ENCODE measurements around the gene RNF168. TPM values are rescaled to one million over a fixed set of nuclear protein-coding genes. Genes with fewer than 3 reads are reported as not detected.

The RNF168 gene
- total and polyA plus RNA-seq, 2 of the 4 experiments (the other 2 are of a cell fraction): 2.5 to 15.2 TPM

Small RNA genes lying within 50 kb of the gene (microRNA-seq; reads per million reads assigned to microRNA genes)
- gene AC083822.1 (ENCODE audit: insufficient read depth, insufficient read length) (not detected), gene AC117490.1 (ENCODE audit: insufficient read depth, insufficient read length) (not detected), gene RPS29P3 (ENCODE audit: insufficient read depth, insufficient read length) (not detected)

Small RNA genes lying within 50 kb of the gene (small RNA-seq; reads per million reads assigned to genes)
- 0 reads per million in 5 experiments for gene AC083822.1
- 0 reads per million in 5 experiments for gene AC117490.1
- gene RPS29P3: 0 reads per million in 5 experiments

Other genes with a start within 250 kb of the RNF168 start
- gene PCYT1A, start 216.0 kb downstream of the RNF168 start, total RNA-seq (2012; rRNA removed): 124 and 127 TPM in 2 replicates
- 56.5 and 62.8 TPM in 2 replicates for gene PCYT1A, start 216.0 kb downstream of the RNF168 start, polyA plus RNA-seq (2012; rRNA removed)
- gene DYNLT2B, start 185.5 kb downstream of the RNF168 start, total RNA-seq (2012; rRNA removed): 2.2 and 4.2 TPM in 2 replicates
- gene DYNLT2B, start 185.5 kb downstream of the RNF168 start, polyA plus RNA-seq (2012; rRNA removed): 6.0 and 8.3 TPM in 2 replicates
- not detected in 2 replicates for gene TM4SF19, start 165.4 kb downstream of the RNF168 start, total RNA-seq (2012; rRNA removed)
- not detected in 2 replicates for gene TM4SF19, start 165.4 kb downstream of the RNF168 start, polyA plus RNA-seq (2012; rRNA removed)
- 16.1 and 18.9 TPM in 2 replicates for gene UBXN7, start 71.3 kb downstream of the RNF168 start, total RNA-seq (2012; rRNA removed)
- 8.3 and 8.6 TPM in 2 replicates for gene UBXN7, start 71.3 kb downstream of the RNF168 start, polyA plus RNA-seq (2012; rRNA removed)
- not detected in 2 replicates for gene SMCO1, start 11.6 kb upstream of the RNF168 start, total RNA-seq (2012; rRNA removed)
- not detected in 2 replicates for gene SMCO1, start 11.6 kb upstream of the RNF168 start, polyA plus RNA-seq (2012; rRNA removed)
- gene WDR53, start 64.8 kb upstream of the RNF168 start, total RNA-seq (2012; rRNA removed): 5.7 and 6.4 TPM in 2 replicates
- gene WDR53, start 64.8 kb upstream of the RNF168 start, polyA plus RNA-seq (2012; rRNA removed): 5.3 and 5.9 TPM in 2 replicates
- 5.0 and 11.7 TPM in 2 replicates for gene FBXO45, start 64.9 kb upstream of the RNF168 start, total RNA-seq (2012; rRNA removed)
- 3.1 and 3.8 TPM in 2 replicates for gene FBXO45, start 64.9 kb upstream of the RNF168 start, polyA plus RNA-seq (2012; rRNA removed)
- under 0.01 TPM in 1 of 2 replicates, not detected in the other for gene NRROS, start 135.9 kb upstream of the RNF168 start, total RNA-seq (2012; rRNA removed)
- 0.10 and 0.16 TPM in 2 replicates for gene NRROS, start 135.9 kb upstream of the RNF168 start, polyA plus RNA-seq (2012; rRNA removed)
- 1.1 and 1.7 TPM in 2 replicates for gene CEP19, start 208.5 kb upstream of the RNF168 start, total RNA-seq (2012; rRNA removed)
- 0.98 and 1.4 TPM in 2 replicates for gene CEP19, start 208.5 kb upstream of the RNF168 start, polyA plus RNA-seq (2012; rRNA removed)
- 14.5 and 22.2 TPM in 2 replicates for gene PIGX, start 208.6 kb upstream of the RNF168 start, total RNA-seq (2012; rRNA removed)
- gene PIGX, start 208.6 kb upstream of the RNF168 start, polyA plus RNA-seq (2012; rRNA removed): 7.9 and 9.4 TPM in 2 replicates
- gene PAK2, start 236.1 kb upstream of the RNF168 start, total RNA-seq (2012; rRNA removed): 33.9 and 36.0 TPM in 2 replicates
- gene PAK2, start 236.1 kb upstream of the RNF168 start, polyA plus RNA-seq (2012; rRNA removed): 28.6 and 31.8 TPM in 2 replicates

Measured in IMR-90 (cell line).